ENCODE measurements around the gene SMYD3. TPM values are rescaled to one million over a fixed set of nuclear protein-coding genes. Genes with fewer than 3 reads are reported as not detected.
A peak's percentile ranks its signal among the peaks of the same experiment; 100 is the strongest.

The SMYD3 gene
- total and polyA plus RNA-seq, 9 of the 15 experiments (the other 6 are each of a cell fraction or from before 2014, with no cell fraction given) = 128 to 440 (median 197) TPM

DNA sequence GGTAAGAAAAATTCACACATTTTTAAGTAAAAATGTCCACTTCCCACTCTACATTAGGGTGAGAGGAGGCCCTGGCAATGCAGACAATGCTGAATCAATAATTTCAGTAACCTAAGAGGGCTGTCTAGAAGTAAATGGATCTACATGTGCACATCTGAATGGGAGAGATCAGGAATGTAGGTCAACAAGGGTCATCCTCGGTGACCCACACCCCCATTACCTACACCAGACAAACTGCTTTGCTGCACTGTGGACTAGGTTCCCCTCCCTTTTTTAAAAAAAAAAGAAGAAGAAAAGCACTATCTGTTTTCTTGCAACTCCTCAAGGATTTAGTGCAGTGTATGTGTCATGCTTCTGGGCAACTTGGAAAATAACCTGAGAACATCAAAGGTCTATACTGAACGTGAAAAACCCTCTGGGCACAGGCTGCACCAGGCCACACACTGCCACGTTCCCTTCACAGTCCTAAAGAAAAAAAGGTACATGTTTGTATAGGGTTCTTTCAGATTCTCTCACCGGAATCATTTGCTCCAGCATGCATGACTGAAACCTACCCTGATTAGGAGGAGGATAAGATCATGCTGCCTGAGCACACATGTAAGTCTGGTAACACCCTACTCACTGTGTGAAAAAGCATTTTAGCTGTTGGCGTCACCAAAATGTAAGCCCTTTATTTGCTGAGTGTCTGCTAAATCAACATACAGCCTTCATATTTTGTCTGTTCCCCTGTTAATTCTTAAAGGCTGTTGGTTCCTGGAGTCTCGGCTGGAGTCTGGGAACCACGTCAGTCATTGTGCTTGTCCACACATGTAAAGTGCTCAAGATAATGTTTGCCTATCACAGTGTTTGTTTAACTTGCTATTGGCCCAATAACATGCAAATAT lies 341.0 kb downstream of the SMYD3 start (continued):
- TF ChIP-seq, protein P1, sequence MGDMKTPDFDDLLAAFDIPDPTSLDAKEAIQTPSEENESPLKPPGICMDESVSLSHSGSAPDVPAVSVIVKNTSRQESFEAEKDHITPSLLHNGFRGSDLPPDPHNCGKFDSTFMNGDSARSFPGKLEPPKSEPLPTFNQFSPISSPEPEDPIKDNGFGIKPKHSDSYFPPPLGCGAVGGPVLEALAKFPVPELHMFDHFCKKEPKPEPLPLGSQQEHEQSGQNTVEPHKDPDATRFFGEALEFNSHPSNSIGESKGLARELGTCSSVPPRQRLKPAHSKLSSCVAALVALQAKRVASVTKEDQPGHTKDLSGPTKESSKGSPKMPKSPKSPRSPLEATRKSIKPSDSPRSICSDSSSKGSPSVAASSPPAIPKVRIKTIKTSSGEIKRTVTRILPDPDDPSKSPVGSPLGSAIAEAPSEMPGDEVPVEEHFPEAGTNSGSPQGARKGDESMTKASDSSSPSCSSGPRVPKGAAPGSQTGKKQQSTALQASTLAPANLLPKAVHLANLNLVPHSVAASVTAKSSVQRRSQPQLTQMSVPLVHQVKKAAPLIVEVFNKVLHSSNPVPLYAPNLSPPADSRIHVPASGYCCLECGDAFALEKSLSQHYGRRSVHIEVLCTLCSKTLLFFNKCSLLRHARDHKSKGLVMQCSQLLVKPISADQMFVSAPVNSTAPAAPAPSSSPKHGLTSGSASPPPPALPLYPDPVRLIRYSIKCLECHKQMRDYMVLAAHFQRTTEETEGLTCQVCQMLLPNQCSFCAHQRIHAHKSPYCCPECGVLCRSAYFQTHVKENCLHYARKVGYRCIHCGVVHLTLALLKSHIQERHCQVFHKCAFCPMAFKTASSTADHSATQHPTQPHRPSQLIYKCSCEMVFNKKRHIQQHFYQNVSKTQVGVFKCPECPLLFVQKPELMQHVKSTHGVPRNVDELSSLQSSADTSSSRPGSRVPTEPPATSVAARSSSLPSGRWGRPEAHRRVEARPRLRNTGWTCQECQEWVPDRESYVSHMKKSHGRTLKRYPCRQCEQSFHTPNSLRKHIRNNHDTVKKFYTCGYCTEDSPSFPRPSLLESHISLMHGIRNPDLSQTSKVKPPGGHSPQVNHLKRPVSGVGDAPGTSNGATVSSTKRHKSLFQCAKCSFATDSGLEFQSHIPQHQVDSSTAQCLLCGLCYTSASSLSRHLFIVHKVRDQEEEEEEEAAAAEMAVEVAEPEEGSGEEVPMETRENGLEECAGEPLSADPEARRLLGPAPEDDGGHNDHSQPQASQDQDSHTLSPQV (IDR thresholded peaks at IDR 0.05) = peak; percentile 92
- no peak for TF ChIP-seq POLR2A (conservative IDR thresholded peaks at IDR 0.05)
- no peak for TF ChIP-seq ZC3H4 (CRISPR knock-in tag; IDR thresholded peaks at IDR 0.05; ENCODE audit: borderline replicate concordance)
- no peak for TF ChIP-seq ASH1L (IDR thresholded peaks at IDR 0.05; ENCODE audit: borderline replicate concordance, low read depth, partially characterized antibody)
- no peak for TF ChIP-seq ZNF212 (CRISPR knock-in tag; IDR thresholded peaks at IDR 0.05)
- no peak for TF ChIP-seq ARNT (IDR thresholded peaks at IDR 0.05)
- TF ChIP-seq ELF1 (tag; IDR thresholded peaks at IDR 0.05) = no peak
- TF ChIP-seq, protein P2, sequence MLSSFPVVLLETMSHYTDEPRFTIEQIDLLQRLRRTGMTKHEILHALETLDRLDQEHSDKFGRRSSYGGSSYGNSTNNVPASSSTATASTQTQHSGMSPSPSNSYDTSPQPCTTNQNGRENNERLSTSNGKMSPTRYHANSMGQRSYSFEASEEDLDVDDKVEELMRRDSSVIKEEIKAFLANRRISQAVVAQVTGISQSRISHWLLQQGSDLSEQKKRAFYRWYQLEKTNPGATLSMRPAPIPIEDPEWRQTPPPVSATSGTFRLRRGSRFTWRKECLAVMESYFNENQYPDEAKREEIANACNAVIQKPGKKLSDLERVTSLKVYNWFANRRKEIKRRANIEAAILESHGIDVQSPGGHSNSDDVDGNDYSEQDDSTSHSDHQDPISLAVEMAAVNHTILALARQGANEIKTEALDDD (IDR thresholded peaks at IDR 0.05) = 0 out of 2 replicates have a peak, but pooled peaks have one; percentile 31
- no peak for TF ChIP-seq CHD4 (IDR thresholded peaks at IDR 0.05; ENCODE audit: insufficient read depth, insufficient replicate concordance, low read depth, low read length, poor library complexity, severe bottlenecking)
- TF ChIP-seq SMARCE1 (IDR thresholded peaks at IDR 0.05) = peak; percentile 79
- no peak for TF ChIP-seq ZNF445 (CRISPR knock-in tag; IDR thresholded peaks at IDR 0.05; ENCODE audit: low read depth)
- TF ChIP-seq NR2F6 (CRISPR knock-in tag; IDR thresholded peaks at IDR 0.05) = no peak
- no peak for TF ChIP-seq GABPB1 (CRISPR knock-in tag; IDR thresholded peaks at IDR 0.05)
- no peak for TF ChIP-seq ZNF699 (CRISPR knock-in tag; IDR thresholded peaks at IDR 0.05; ENCODE audit: insufficient replicate concordance)
- no peak for TF ChIP-seq JUN (IDR thresholded peaks at IDR 0.05; ENCODE audit: borderline replicate concordance, low read depth, low read length)
- TF ChIP-seq JUN (CRISPR knock-in tag; IDR thresholded peaks at IDR 0.05; ENCODE audit: borderline replicate concordance) = no peak
- TF ChIP-seq U2AF1 (optimal IDR thresholded peaks at IDR 0.05; ENCODE audit: low read depth, low read length) = no peak
- peak; percentile 34; the same call in 1 of the 2 replicates for TF ChIP-seq EHMT2 (IDR thresholded peaks at IDR 0.05)
- no peak for TF ChIP-seq POLR3A (IDR thresholded peaks at IDR 0.05; ENCODE audit: borderline replicate concordance, extremely low read depth, insufficient read depth, insufficient read length)
- TF ChIP-seq, protein P3, sequence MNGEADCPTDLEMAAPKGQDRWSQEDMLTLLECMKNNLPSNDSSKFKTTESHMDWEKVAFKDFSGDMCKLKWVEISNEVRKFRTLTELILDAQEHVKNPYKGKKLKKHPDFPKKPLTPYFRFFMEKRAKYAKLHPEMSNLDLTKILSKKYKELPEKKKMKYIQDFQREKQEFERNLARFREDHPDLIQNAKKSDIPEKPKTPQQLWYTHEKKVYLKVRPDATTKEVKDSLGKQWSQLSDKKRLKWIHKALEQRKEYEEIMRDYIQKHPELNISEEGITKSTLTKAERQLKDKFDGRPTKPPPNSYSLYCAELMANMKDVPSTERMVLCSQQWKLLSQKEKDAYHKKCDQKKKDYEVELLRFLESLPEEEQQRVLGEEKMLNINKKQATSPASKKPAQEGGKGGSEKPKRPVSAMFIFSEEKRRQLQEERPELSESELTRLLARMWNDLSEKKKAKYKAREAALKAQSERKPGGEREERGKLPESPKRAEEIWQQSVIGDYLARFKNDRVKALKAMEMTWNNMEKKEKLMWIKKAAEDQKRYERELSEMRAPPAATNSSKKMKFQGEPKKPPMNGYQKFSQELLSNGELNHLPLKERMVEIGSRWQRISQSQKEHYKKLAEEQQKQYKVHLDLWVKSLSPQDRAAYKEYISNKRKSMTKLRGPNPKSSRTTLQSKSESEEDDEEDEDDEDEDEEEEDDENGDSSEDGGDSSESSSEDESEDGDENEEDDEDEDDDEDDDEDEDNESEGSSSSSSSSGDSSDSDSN (IDR thresholded peaks at IDR 0.05; ENCODE audit: borderline replicate concordance in 1 of 2, low read depth in 2 of 2, low read length in 2 of 2) = no peak
- no peak for TF ChIP-seq MIER1 (IDR thresholded peaks at IDR 0.05; ENCODE audit: low read depth)

All from K562 (cell line).